ENCODE results near the gene GNPNAT1. TPM values are rescaled to one million over a fixed set of nuclear protein-coding genes. Genes with fewer than 3 reads are reported as not detected.
"Not testable (repeated sequence)": the region's sequence is repeated elsewhere in the genome, so short reads cannot be mapped to it uniquely, and the experiment has no call there.

GNPNAT1 gene
- total RNA-seq, 1 donor from 2014 or later, result 41.8 TPM

- H3K9me3 Mint-ChIP-seq, result peaks cover 2% of the 10 kb centered on the region
- Histone ChIP-seq H3K27ac (no peak overlapping the region), H3K9me3 (ENCODE audit: low read depth) (no peaks in the 10 kb centered on the region), H3K36me3 (peaks cover 3% of the 10 kb centered on the region), H3F3A (ENCODE audit: low read depth) (peaks cover 46% of the 10 kb centered on the region), H3K4me1 (peaks cover 40% of the 10 kb centered on the region), H3K4me3 (no peak overlapping the region), H2AFZ (replicated peaks) (no peak overlapping the region), H3K79me2 (ENCODE audit: low read depth) (peaks cover 87% of the 10 kb centered on the region), H4K20me1 (ENCODE audit: low read depth) (peaks cover 12% of the 10 kb centered on the region), H3K27me3 (no peaks in the 10 kb centered on the region), H3K4me2 (peak overlapping the region; percentile 15), H3K9ac (no peak overlapping the region)
- DNase-seq (ENCODE audit: low spot score), result peak; percentile 42
- H3K4me1 Mint-ChIP-seq, result peaks cover 19% of the 10 kb centered on the region
- peaks cover 4% of the 10 kb centered on the region for H3K27me3 Mint-ChIP-seq (ENCODE audit: insufficient read depth, low read depth)
- TF ChIP-seq EZH2 (IDR thresholded peaks at IDR 0.05) (no peak), CTCF (IDR thresholded peaks at IDR 0.05) (no peak), EZH2phosphoT487 (IDR thresholded peaks at IDR 0.05) (no peak)
- H3K27ac Mint-ChIP-seq, result no peak overlapping the region
- H3K36me3 Mint-ChIP-seq, result peaks cover 28% of the 10 kb centered on the region
- H3K4me3 Mint-ChIP-seq, result no peak overlapping the region
These were observed 57.6 kb downstream of the GNPNAT1 start for GRCh38 chr14:52733824-52734223.

GRCh38 chr14:52730709-52731111, 60.7 kb downstream of the GNPNAT1 start:
- peaks cover 53% of the 10 kb centered on the region for H3F3A ChIP-seq (ENCODE audit: low read depth)
- no peak for TF ChIP-seq EZH2 (IDR thresholded peaks at IDR 0.05)
- H3K4me1 ChIP-seq, result peaks cover 23% of the 10 kb centered on the region
- H2AFZ ChIP-seq (replicated peaks), result peak overlapping the region; percentile 48
- peak overlapping the region; percentile 98 for H3K4me3 Mint-ChIP-seq
- H3K36me3 ChIP-seq, result peaks cover 13% of the 10 kb centered on the region
- peak overlapping the region; percentile 80 for H3K9ac ChIP-seq
- peak overlapping the region; percentile 89 for H3K27ac Mint-ChIP-seq
- no peak for DNase-seq (ENCODE audit: low spot score)
- peaks cover 5% of the 10 kb centered on the region for H4K20me1 ChIP-seq (ENCODE audit: low read depth)
- peaks cover 15% of the 10 kb centered on the region for H3K4me1 Mint-ChIP-seq
- peak overlapping the region; percentile 90 for H3K4me3 ChIP-seq
- peak overlapping the region; percentile 93 for H3K4me2 ChIP-seq
- H3K79me2 ChIP-seq (ENCODE audit: low read depth), result peaks cover 67% of the 10 kb centered on the region
- H3K9me3 Mint-ChIP-seq, result peaks cover 2% of the 10 kb centered on the region
- no peaks in the 10 kb centered on the region for H3K27me3 ChIP-seq
- H3K36me3 Mint-ChIP-seq, result peaks cover 29% of the 10 kb centered on the region
- H3K27me3 Mint-ChIP-seq (ENCODE audit: insufficient read depth, low read depth), result peaks cover 4% of the 10 kb centered on the region
- peak overlapping the region; percentile 72 for H3K27ac ChIP-seq
- no peaks in the 10 kb centered on the region for H3K9me3 ChIP-seq (ENCODE audit: low read depth)

- Mint-ChIP-seq H3K36me3 (peaks cover 28% of the 10 kb centered on the region), H3K4me1 (peaks cover 13% of the 10 kb centered on the region), H3K4me3 (peak within 1 kb of the TSS; percentile 98), H3K9me3 (peaks cover 2% of the 10 kb centered on the region), H3K27me3 (ENCODE audit: insufficient read depth, low read depth) (peaks cover 4% of the 10 kb centered on the region), H3K27ac (peak within 1 kb of the TSS; percentile 89)
- no peaks in the 10 kb centered on the region for H3K9me3 ChIP-seq (ENCODE audit: low read depth)
- H3K27me3 ChIP-seq, result no peaks in the 10 kb centered on the region
- DNase-seq (ENCODE audit: low spot score), result peak; percentile 100
- no peaks in the 10 kb centered on the region for H4K20me1 ChIP-seq (ENCODE audit: low read depth)
- peaks cover 17% of the 10 kb centered on the region for H3K4me1 ChIP-seq
- peaks cover 62% of the 10 kb centered on the region for H3K79me2 ChIP-seq (ENCODE audit: low read depth)
- TF ChIP-seq CTCF (IDR thresholded peaks at IDR 0.05) (peak; percentile 11), EZH2 (IDR thresholded peaks at IDR 0.05) (no peak), EZH2phosphoT487 (IDR thresholded peaks at IDR 0.05) (no peak)
- H2AFZ ChIP-seq (replicated peaks), result peak within 1 kb of the TSS; percentile 48
- peaks cover 47% of the 10 kb centered on the region for H3F3A ChIP-seq (ENCODE audit: low read depth)
- H3K4me3 ChIP-seq, result peak within 1 kb of the TSS; percentile 90
- peak within 1 kb of the TSS; percentile 93 for H3K4me2 ChIP-seq
- peaks cover 14% of the 10 kb centered on the region for H3K36me3 ChIP-seq
- H3K27ac ChIP-seq, result peak within 1 kb of the TSS; percentile 72
- peak within 1 kb of the TSS; percentile 80 for H3K9ac ChIP-seq
These were observed 61.3 kb downstream of the GNPNAT1 start, which contains the start of gene STYX for GRCh38 chr14:52729925-52730708. Gene STYX, plus strand, starts transcription at chr14:52730166. Its CDS starts 309 bp downstream, at chr14:52730475.

DNA sequence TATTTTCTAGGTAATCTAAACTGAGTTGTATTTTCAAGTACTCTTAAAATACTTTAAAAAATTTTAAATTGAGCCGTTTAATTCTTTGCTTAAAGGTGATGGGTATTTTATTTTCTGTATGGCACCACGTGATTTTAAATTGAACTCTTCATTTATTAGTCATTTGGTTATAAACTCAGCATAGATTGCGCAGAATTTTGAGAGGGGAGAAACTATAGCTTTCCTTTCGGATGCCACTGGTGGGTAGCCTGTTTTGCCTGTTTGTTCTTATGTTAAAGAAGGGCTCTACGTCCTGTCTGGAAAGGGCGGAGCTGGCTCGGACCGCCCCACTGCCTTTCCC, 61.9 kb downstream of the GNPNAT1 start:
- no peak overlapping the region for H3K9ac ChIP-seq
- H2AFZ ChIP-seq (replicated peaks), result no peak overlapping the region
- no peaks in the 10 kb centered on the region for H4K20me1 ChIP-seq (ENCODE audit: low read depth)
- H3F3A ChIP-seq (ENCODE audit: low read depth), result peaks cover 43% of the 10 kb centered on the region
- peaks cover 56% of the 10 kb centered on the region for H3K79me2 ChIP-seq (ENCODE audit: low read depth)
- no peaks in the 10 kb centered on the region for H3K27me3 ChIP-seq
- peaks cover 14% of the 10 kb centered on the region for H3K4me1 ChIP-seq
- Mint-ChIP-seq H3K36me3 (peaks cover 27% of the 10 kb centered on the region), H3K27me3 (ENCODE audit: insufficient read depth, low read depth) (peaks cover 4% of the 10 kb centered on the region), H3K4me1 (peaks cover 12% of the 10 kb centered on the region), H3K27ac (no peak overlapping the region), H3K4me3 (peak overlapping the region; percentile 98), H3K9me3 (peaks cover 2% of the 10 kb centered on the region)
- H3K36me3 ChIP-seq, result peaks cover 14% of the 10 kb centered on the region
- DNase-seq (ENCODE audit: low spot score), result no peak
- peak overlapping the region; percentile 37 for H3K4me3 ChIP-seq
- H3K4me2 ChIP-seq, result peak overlapping the region; percentile 61
- H3K9me3 ChIP-seq (ENCODE audit: low read depth), result no peaks in the 10 kb centered on the region
- H3K27ac ChIP-seq, result no peak overlapping the region
- no peak for TF ChIP-seq EZH2 (IDR thresholded peaks at IDR 0.05)
- no peak for TF ChIP-seq EZH2phosphoT487 (IDR thresholded peaks at IDR 0.05)
- TF ChIP-seq CTCF (IDR thresholded peaks at IDR 0.05), result no peak

- H3K9ac ChIP-seq; H3K4me3 ChIP-seq; H3K27ac ChIP-seq; H3K9me3 ChIP-seq (ENCODE audit: low read depth); H3K4me1 Mint-ChIP-seq; DNase-seq (ENCODE audit: low spot score); H3K9me3 Mint-ChIP-seq; H3K27me3 Mint-ChIP-seq (ENCODE audit: insufficient read depth, low read depth); H2AFZ ChIP-seq (replicated peaks); H3K27ac Mint-ChIP-seq; H3K27me3 ChIP-seq; H4K20me1 ChIP-seq (ENCODE audit: low read depth): not testable (repeated sequence)
- Mint-ChIP-seq H3K4me3 (peak overlapping the region; percentile 67), H3K36me3 (peaks cover 26% of the 10 kb centered on the region)
- H3K36me3 ChIP-seq, result peaks cover 14% of the 10 kb centered on the region
- H3K4me1 ChIP-seq, result peaks cover 14% of the 10 kb centered on the region
- peak overlapping the region; percentile 61 for H3K4me2 ChIP-seq
- peaks cover 51% of the 10 kb centered on the region for H3K79me2 ChIP-seq (ENCODE audit: low read depth)
- H3F3A ChIP-seq (ENCODE audit: low read depth), result peaks cover 38% of the 10 kb centered on the region
These were observed 62.4 kb downstream of the GNPNAT1 start for GRCh38 chr14:52729035-52729434.

All from neural progenitor cell (in vitro differentiated cells).